Mucosa of descending colon (tissue), 3 donors: ENCODE measurements around the gene USH1G. TPM values are rescaled to one million over a fixed set of nuclear protein-coding genes. Genes with fewer than 3 reads are reported as not detected.
"Not testable (repeated sequence)": the region's sequence is repeated elsewhere in the genome, so short reads cannot be mapped to it uniquely, and the experiment has no call there.

Experiments
- ATAC-seq: fragments of 200-7000 bp; cut with Tn5 transposase; one replicate; pipeline ENCODE4 v1.9.1; 2020; ENCODE audit warnings: mild to moderate bottlenecking, moderate library complexity
- DNase-seq, 3 donors: peaks; one replicate each; pipeline ENCODE4 v3.0.0-alpha.2; 2020
- H3K36me3 ChIP-seq: fragments of 200-600 bp; one replicate; pipeline ENCODE4 v1.8.0; 2021; ENCODE audit warnings: low read depth, mild to moderate bottlenecking
- H3K4me1 ChIP-seq: fragments of 200-600 bp; one replicate; pipeline ENCODE4 v1.8.0; 2021; ENCODE audit warnings: low read depth, mild to moderate bottlenecking
- H3K4me3 ChIP-seq: fragments of 200-600 bp; one replicate; pipeline ENCODE4 v1.8.0; 2021; ENCODE audit warnings: mild to moderate bottlenecking
- H3K9me3 ChIP-seq: fragments of 200-600 bp; one replicate; pipeline ENCODE4 v1.8.0; 2021; ENCODE audit warnings: mild to moderate bottlenecking
- intact Hi-C, 2 donors: fragments of 100-400 bp; cut with DNase I in 1 of 2; cut with micrococcal nuclease in 1 of 2; formaldehyde crosslinking; loops; one replicate each; pipeline versions ENCODE4 v1.11.0 to v1.11.1; 2022; cut with DNase I, micrococcal nuclease
- total RNA-seq, 3 donors: library from RNA; stranded (reverse); fragmentation: NEBNext Ultra II Directional in 2 of 3; extraction: Animal tissue kit (Norgen Biotek cat#: 25700) in 2 of 3; gene quantifications; one replicate each; pipeline versions ENCODE4 v1.2.1 to v1.2.4, GENCODE V29; 2021 to 2023
- TF ChIP-seq, protein P1 (sequence below): fragments of 200-600 bp; IDR thresholded peaks from one replicate; pipeline ENCODE4 v1.8.0; 2022; ENCODE audit warnings: antibody characterized with exemption, mild to moderate bottlenecking
- donor health status: DM: no; HTN: no; CAD: no; lungs with moderate emphysema.
- donor health status: DM: no; HTN: no; CAD: no.
- donor health status: DM: no; HTN: yes; CAD: no.

USH1G gene
- total RNA-seq, 3 donors from 2014 or later, result not detected

DNA sequence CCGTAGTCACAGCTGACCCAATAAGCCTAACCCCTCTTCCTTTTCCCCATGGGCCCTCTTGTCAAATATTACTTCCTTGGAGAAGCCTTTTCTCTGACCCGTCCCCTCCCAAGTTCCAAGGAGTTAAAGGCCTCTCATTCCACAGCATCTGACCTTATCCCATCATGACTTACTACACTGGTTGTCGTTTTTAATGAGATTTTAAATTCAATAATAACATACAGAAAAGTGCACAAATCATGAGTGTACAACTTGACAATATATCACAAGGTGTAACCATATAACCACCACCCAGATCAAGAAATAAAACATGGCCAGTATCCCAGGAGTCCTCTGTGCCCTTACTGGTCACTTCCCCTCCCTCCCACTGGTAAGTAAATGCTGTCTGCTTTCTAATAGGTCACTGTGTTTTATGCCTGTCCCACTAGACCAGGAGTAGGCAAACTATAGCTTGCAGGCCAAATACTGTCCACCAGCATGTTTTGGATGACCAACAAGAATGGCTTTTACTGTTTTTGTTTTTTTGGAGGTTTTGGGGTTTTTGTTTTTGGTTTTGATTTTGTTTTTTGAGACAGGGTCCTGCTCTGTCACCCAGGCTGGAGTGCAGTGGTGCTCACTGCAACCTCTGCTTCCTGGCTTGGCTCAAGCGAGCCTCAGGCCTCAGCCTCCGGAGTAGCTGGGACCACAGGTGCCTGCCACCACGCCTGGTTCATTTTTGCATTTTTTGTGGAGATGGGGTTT lies 49.0 kb downstream of the USH1G start:
- H3K4me1 ChIP-seq, result peaks cover 18% of the 10 kb centered on the region
- no peak for ATAC-seq
- H3K9me3 ChIP-seq, result no peaks in the 10 kb centered on the region
- H3K4me3 ChIP-seq, result no peak overlapping the region
- TF ChIP-seq, protein P1, sequence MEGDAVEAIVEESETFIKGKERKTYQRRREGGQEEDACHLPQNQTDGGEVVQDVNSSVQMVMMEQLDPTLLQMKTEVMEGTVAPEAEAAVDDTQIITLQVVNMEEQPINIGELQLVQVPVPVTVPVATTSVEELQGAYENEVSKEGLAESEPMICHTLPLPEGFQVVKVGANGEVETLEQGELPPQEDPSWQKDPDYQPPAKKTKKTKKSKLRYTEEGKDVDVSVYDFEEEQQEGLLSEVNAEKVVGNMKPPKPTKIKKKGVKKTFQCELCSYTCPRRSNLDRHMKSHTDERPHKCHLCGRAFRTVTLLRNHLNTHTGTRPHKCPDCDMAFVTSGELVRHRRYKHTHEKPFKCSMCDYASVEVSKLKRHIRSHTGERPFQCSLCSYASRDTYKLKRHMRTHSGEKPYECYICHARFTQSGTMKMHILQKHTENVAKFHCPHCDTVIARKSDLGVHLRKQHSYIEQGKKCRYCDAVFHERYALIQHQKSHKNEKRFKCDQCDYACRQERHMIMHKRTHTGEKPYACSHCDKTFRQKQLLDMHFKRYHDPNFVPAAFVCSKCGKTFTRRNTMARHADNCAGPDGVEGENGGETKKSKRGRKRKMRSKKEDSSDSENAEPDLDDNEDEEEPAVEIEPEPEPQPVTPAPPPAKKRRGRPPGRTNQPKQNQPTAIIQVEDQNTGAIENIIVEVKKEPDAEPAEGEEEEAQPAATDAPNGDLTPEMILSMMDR, result no peak
- no peaks in the 10 kb centered on the region for H3K36me3 ChIP-seq
- intact Hi-C loops, result no loop called here
- DNase-seq, result no peak

DNA sequence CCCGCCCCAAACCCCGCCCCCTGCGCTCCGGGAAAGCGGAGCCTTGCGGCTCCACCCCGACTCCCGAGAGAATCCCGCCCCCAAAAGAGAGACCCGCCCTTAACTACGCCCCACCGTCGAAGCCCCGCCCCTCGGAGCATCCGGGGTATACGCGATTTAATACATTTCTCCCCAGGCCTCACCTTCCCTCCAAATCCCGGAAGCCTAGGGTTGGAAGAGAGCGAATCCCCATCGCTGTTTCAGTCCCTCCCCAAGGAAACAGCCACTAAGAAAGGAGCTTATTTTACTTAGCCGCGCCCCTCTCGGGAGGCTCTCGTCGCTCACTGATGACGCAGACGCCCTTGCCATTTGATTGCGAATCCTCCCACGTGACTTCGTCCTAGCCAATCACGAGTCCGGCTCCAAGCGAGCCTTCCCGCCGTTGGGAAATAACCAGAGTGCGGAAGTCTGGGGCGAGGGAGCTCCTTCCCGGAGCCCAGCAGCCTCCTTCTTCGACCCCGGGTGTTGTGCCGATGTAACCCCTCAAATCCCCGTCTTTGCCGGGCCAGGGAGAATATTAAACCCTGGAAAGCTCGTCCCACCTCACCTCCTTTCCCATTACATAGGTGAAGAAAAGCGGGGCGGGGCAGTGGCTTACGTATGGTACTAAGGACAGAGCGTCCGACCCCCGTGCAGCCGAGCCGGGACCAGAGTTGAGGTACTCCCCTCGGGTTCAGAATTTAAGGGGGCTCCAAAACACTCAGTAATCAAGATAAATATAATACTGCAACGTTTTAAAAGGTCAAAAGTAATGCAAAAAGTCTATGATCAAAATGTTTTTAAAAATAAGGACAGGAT lies 49.8 kb downstream of the USH1G start:
- TF ChIP-seq, protein P1, result peak; percentile 20
- H3K4me1 ChIP-seq, result peaks cover 14% of the 10 kb centered on the region

DNA sequence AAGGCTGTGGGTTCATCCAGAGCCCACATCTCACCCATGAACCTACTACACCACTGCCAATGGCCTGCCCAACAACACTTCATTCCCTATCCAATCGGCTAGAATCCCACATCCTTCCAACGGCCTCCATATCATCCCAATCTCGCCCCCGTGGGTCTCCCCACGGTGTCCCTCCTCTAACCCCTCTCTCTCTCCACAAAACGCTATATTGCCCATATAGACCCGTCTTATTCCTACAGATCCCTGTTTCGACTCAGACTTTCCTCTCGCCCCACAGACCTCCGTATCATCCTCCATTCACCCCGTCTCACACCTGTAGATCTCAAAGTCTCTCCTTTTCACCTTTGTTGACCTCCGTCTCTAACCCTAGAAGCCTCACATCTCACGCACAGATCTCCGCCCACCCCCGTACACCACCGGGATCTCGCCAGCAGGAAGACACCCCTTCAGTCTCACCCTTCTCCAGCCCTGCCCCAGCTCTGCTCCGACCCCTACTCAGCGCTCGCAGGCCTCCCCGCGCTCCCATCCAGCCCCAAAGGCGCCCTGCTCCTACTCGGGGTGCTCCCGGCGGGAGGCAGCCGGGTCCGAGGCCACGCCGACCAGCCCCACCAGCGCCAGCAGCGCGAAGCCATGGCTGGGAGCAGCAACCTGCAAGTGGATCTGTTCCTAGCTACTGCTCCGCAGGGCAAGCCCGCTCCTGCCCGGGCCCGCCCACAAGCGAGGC lies 50.6 kb downstream of the USH1G start, which contains the start of gene FDXR:
Gene FDXR, minus strand, starts transcription at position 682 of the 724 bp plus-strand sequence. Its CDS starts 50 bp downstream, at position 632.
- Histone ChIP-seq H3K4me1 (peaks cover 9% of the 10 kb centered on the region), H3K4me3 (peak within 1 kb of the TSS; percentile 27), H3K9me3 (no peaks in the 10 kb centered on the region), H3K36me3 (no peaks in the 10 kb centered on the region)
- TF ChIP-seq, protein P1, result no peak
- intact Hi-C loops, result no loop called here
- DNase-seq (peak in 1 of 3 donors; percentile 37), ATAC-seq (peak; percentile 4)

More for the DNA sequence above, 49.8 kb downstream of the USH1G start:
- intact Hi-C loops, result no loop called here
- DNase-seq (peak; percentile 99 to 100 (median 99)), ATAC-seq (peak; percentile 95)
- no peaks in the 10 kb centered on the region for H3K9me3 ChIP-seq
- H3K4me3 ChIP-seq, result peak overlapping the region; percentile 27
- no peaks in the 10 kb centered on the region for H3K36me3 ChIP-seq

DNA sequence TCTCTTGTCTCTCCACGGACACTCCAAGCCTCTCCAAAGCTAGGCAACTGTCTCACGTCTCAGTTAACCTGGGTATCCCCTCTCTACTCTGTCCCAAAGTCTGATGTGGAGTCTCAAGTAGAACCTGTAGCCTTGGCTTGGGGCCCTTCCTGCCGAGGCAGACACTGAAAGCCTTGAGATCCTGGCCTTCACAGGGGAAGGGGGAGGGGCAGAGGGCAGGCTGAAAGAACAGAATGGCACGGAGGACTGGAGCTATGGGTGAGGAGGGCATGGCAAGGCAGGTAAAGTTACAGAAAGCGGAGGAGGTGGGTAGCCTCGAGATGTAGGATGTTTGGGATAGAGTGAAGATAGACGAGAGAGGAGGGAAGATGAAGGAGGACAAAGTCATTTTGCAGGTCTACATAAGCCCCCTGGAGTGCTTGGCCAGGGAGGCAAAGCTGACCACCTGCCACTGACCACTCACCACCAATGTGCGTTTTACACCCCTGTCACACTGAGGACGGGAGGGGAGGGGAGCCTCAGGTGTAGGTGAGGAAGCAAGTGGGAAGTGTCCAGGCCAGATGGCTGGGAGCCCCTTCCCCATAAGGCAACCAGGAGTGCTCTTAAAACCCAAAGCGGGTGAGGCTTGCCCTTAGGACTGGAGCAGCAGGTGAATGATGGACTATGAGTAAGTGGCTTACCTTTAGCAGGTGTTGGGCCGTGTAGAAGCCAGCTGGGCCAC lies 51.5 kb downstream of the USH1G start:
- Histone ChIP-seq H3K4me1 (peaks cover 9% of the 10 kb centered on the region), H3K4me3 (no peak overlapping the region), H3K36me3 (no peaks in the 10 kb centered on the region), H3K9me3 (no peaks in the 10 kb centered on the region)
- peak in 1 of 3 donors; percentile 50 for DNase-seq
- TF ChIP-seq, protein P1, result no peak
- intact Hi-C loops, result no loop called here
- ATAC-seq, result no peak

DNA sequence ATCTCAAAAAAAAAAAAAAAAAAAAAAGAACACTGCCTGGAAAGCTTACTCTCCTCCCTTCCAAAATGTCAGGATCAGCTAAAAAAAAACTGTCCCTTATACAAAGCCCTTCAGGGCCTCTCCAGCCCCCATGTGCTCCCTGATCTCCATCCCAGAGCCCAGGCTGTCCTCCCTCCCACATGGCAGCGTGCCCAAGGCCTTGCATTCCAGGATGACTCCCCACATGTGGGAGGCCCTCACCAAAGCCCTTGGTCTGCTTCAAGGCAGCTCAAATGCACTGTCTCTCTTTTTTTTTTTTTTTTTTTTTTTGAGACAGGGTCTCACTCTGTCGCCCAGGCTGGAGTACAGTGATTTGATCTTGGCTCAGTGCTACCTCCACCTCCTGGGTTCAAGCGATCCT lies 52.5 kb downstream of the USH1G start:
- ATAC-seq (no peak), DNase-seq (peak in 1 of 3 donors; percentile 57)
- Histone ChIP-seq H3K4me1 (peaks cover 9% of the 10 kb centered on the region), H3K4me3 (no peak overlapping the region), H3K36me3 (no peaks in the 10 kb centered on the region), H3K9me3 (no peaks in the 10 kb centered on the region)
- TF ChIP-seq, protein P1, result no peak
- intact Hi-C loops, result no loop called here

DNA sequence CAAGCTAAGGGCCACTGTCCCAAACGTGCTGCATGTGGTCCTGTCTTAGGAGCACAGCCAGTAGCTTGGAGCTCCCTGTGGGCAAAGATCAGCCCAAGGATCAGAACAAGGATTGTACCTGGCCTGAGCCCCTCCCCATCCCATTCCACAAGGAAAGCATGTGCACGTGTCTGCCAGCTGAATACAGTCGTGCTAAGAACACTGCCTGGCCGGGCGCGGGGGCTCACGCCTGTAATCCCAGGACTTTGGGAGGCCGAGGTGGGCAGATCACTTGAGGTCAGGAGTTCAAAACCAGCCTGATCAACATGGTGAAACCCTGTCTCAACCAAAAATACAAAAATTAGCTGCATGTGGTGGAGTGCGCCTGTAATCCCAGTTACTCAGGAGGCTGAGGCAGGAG lies 53.0 kb downstream of the USH1G start:
- H3K9me3 ChIP-seq, H3K36me3 ChIP-seq, H3K4me3 ChIP-seq, ATAC-seq, intact Hi-C loops, H3K4me1 ChIP-seq: not testable (repeated sequence)
- peak in 1 of 3 donors; percentile 49 for DNase-seq
